Activated CD8-positive, alpha-beta memory T cell treated with anti-CD3 and anti-CD28 coated beads for 24 hours (primary cell): ENCODE measurements around the gene CTNNA2.

ENCODE experiments used
- DNase-seq: peaks from one replicate; pipeline ENCODE4 v3.0.0-alpha.2; 2020

Gene CTNNA2

GRCh38 chr2:80246534-80246933 lies 733.7 kb downstream of the CTNNA2 start:
- DNase-seq, result no peak

- DNase-seq, result no peak
These were observed 734.5 kb downstream of the CTNNA2 start for GRCh38 chr2:80247339-80247738.

GRCh38 chr2:80248146-80248545 lies 735.3 kb downstream of the CTNNA2 start:
- no peak for DNase-seq

- no peak for DNase-seq
These were observed 739.6 kb downstream of the CTNNA2 start for GRCh38 chr2:80252294-80252986.

- DNase-seq, result no peak
These were observed 743.3 kb downstream of the CTNNA2 start for GRCh38 chr2:80255918-80256781.

- DNase-seq, result no peak
These were observed 743.9 kb downstream of the CTNNA2 start for GRCh38 chr2:80256782-80257167.

- no peak for DNase-seq
These were observed 744.6 kb downstream of the CTNNA2 start for GRCh38 chr2:80257450-80257849.

GRCh38 chr2:80258341-80258740 lies 745.5 kb downstream of the CTNNA2 start:
- DNase-seq, result no peak

- DNase-seq, result no peak
These were observed 745.9 kb downstream of the CTNNA2 start for GRCh38 chr2:80258793-80259192.

GRCh38 chr2:80259292-80259691 lies 746.4 kb downstream of the CTNNA2 start:
- DNase-seq, result no peak

GRCh38 chr2:80266231-80266630 lies 753.4 kb downstream of the CTNNA2 start:
- DNase-seq, result no peak

GRCh38 chr2:80269806-80270205 lies 757.0 kb downstream of the CTNNA2 start:
- DNase-seq, result no peak

GRCh38 chr2:80280598-80280997 lies 767.7 kb downstream of the CTNNA2 start:
- no peak for DNase-seq

- no peak for DNase-seq
These were observed 768.2 kb downstream of the CTNNA2 start for GRCh38 chr2:80281049-80281448.

GRCh38 chr2:80288576-80288975 lies 775.7 kb downstream of the CTNNA2 start:
- no peak for DNase-seq

- DNase-seq, result no peak
These were observed 778.8 kb downstream of the CTNNA2 start for GRCh38 chr2:80291656-80292055.

- DNase-seq, result no peak
These were observed 779.6 kb downstream of the CTNNA2 start for GRCh38 chr2:80292474-80292873.

GRCh38 chr2:80293039-80293438 lies 780.2 kb downstream of the CTNNA2 start:
- DNase-seq, result no peak

- no peak for DNase-seq
These were observed 786.1 kb downstream of the CTNNA2 start for GRCh38 chr2:80298954-80299353.

GRCh38 chr2:80299661-80300060 lies 786.8 kb downstream of the CTNNA2 start:
- no peak for DNase-seq

- no peak for DNase-seq
These were observed 787.5 kb downstream of the CTNNA2 start for GRCh38 chr2:80300346-80300745.

- DNase-seq, result no peak
These were observed 788.1 kb downstream of the CTNNA2 start for GRCh38 chr2:80300954-80301353.

- DNase-seq, result no peak
These were observed 789.1 kb downstream of the CTNNA2 start for GRCh38 chr2:80302001-80302313.

GRCh38 chr2:80302314-80303005 lies 789.6 kb downstream of the CTNNA2 start:
- no peak for DNase-seq
